ENCODE data around the gene SULT2B1.

Gene SULT2B1

DNA sequence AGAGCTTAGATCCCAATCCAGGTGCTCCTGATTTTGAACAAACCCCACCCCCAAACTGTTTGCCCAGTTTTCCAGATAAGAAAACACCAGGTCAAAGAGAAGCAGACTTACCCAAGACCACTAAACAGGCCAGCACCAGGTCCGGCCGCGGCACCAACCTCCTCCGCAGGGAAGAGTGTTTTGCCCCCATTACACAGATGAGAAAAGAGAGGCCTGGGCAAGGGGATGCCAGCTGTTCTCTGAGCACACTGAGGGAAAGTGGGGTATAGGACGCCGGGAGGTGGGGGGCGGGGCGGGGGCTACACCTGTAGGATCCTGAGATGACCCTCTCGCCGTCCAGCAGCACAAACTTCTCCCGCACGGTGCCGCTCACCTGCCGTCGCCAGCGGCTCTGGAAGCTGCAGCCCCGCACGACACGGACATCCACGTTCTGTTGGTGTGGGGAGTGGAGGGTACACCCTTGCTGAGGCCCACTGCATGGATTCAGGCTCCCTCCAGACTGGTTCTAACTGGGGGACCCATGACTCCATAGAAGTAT lies 57.7 kb downstream of the SULT2B1 start:
- H3K4me3 ChIP-seq (ENCODE audit: low read depth, low read length) = no peak overlapping the region
- no peak for TF ChIP-seq CTCF (IDR thresholded peaks at IDR 0.05; ENCODE audit: borderline replicate concordance, insufficient read depth, low read depth, low read length)

- TF ChIP-seq CTCF (IDR thresholded peaks at IDR 0.05; ENCODE audit: borderline replicate concordance, insufficient read depth, low read depth, low read length) = no peak
These were observed 59.9 kb downstream of the SULT2B1 start for GRCh38 chr19:48611872-48612271.

GRCh38 chr19:48613024-48613851 lies 61.3 kb downstream of the SULT2B1 start:
- no peak overlapping the region for H3K4me3 ChIP-seq (ENCODE audit: low read depth, low read length)

More at GRCh38 chr19:48611872-48612271, 59.9 kb downstream of the SULT2B1 start:
- no peak overlapping the region for H3K4me3 ChIP-seq (ENCODE audit: low read depth, low read length)

DNA sequence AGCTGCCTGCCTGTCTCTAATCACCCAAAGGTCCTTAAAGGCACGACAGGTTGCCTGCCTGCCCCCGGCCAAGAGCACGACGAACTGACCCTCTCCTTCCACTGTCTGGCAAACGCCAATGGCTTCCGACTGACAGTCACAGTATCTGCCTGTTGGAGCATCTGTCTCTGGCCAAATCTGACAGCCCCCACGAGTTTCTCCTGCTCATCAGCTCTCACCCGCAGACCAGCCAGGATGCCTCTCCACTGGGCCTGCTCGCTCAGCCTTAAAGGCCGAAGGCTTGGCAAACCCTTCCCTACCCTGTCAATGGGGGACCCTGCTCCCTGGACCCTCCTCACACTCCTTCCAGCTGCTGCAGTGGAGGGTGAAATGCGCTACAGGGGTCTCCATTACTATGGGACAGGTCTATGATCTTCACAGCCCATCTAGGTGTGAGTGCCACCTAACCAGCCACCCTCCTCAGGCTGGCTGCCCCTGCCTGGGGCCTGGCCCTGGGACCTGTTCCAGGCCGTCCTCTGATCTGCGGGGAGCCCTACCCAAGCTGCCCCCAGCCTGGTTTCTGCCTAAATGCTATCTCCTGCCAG lies 62.0 kb downstream of the SULT2B1 start:
- no peak overlapping the region for H3K4me3 ChIP-seq (ENCODE audit: low read depth, low read length)

More at GRCh38 chr19:48613024-48613851, 61.3 kb downstream of the SULT2B1 start:
- no peak for TF ChIP-seq CTCF (IDR thresholded peaks at IDR 0.05; ENCODE audit: borderline replicate concordance, insufficient read depth, low read depth, low read length)

DNA sequence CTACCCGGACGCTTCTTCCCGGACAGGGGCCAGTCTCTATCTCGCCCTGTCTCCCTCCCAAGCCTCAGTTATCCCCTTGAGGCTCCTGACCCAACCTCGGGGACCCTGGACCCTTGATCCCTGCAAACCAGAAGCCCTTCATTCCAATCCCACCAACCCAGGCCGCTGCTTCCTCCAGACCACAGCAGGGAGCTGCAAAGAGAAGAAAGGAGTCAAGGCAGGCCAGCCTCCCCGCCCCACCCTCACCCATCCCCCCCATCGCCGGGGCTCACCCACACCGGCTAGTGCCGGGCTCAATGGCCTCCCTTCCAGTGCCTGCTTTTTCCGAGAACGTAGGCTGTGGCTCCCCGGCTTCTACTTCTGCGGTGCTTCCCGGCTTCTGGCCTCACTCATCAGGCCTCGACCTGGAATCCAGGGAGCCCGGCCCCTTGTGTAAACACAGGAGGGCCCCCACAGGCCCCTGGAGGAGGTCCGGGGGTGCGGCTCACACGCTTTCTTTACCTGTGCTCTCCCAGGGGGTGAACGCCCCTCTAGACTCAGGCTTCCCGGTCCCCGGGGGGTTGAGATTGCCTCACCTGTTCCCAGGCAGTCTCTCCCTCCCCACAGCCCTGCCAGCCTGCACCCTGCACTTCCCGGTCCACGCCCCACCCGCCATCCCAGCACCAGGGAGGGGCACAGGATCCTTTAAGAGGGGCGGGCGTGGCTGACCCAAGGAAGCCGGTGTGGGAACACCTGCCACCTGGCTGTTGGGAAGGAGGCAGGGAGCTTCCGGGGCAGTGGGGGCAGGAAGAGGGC lies 62.7 kb downstream of the SULT2B1 start, which contains the start of gene FAM83E:
Gene FAM83E, minus strand, starts transcription at position 641 of the 795 bp plus-strand sequence. CDS start 1,704 bp downstream, outside the sequence.
- H3K4me3 ChIP-seq (ENCODE audit: low read depth, low read length) = no peak within 1 kb of the TSS
- TF ChIP-seq CTCF (IDR thresholded peaks at IDR 0.05; ENCODE audit: borderline replicate concordance, insufficient read depth, low read depth, low read length) = no peak

More for the DNA sequence above, 62.0 kb downstream of the SULT2B1 start:
- no peak for TF ChIP-seq CTCF (IDR thresholded peaks at IDR 0.05; ENCODE audit: borderline replicate concordance, insufficient read depth, low read depth, low read length)

GRCh38 chr19:48615231-48616040 lies 63.5 kb downstream of the SULT2B1 start:
- no peak overlapping the region for H3K4me3 ChIP-seq (ENCODE audit: low read depth, low read length)
- no peak for TF ChIP-seq CTCF (IDR thresholded peaks at IDR 0.05; ENCODE audit: borderline replicate concordance, insufficient read depth, low read depth, low read length)

Data from GM12875 (cell line).